NCI-H2081 (cell line): Measurements from ENCODE around the gene STARD7.

ENCODE experiments used
- DNase-seq, 2 experiments: peaks; one replicate each; lab custom pipeline; 2025; lab: John Stamatoyannopoulos, UW

The STARD7 gene

DNA sequence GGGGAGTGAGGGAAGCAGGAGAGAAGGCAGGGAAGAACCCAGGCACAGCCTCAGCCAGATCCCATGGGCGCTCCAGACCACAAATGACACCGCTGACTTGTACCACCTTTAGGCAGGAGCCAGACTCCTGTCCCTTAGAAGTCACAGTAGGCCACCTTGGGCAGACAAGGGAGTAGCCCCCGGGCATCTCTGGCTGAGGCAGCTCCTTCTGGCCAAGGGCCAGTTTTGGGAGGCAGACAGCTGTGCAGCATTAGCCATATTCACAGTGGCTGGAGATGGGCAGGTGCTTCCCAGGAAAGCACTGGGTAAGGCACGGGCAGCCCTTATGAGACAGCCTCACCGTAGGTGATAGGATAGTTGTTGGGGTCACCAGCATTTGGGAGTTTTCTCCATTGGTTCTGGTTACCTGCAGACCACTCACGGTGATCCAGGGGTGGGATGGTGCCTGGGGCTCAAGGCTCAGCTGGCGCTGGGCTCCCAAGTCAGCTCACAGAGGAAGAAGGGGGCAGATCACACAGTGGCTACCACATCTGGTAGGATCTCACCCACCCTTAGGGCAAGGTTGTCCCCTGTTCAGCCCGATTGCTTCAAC, 72.4 kb downstream of the STARD7 start:
- no peak for DNase-seq

DNA sequence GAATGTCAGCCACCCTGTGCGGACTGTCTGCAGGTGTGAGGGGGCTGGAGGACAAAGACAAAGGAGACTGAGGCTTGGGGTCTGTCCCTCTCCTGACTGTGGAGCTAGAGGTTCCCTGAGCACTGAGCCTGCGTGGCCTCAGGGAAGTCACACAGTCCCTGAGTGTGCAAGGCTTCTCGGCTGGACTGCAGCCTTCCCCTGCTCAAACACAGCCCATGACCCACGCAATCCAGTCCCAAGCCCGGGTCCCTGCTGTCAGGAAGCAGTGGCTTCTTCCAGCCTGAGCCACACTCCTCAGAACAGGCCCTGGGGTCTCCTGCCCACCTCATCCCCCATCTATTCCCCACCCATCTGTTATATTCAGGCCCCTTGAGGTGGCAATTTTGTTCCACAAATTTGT, 73.0 kb downstream of the STARD7 start:
- no peak for DNase-seq

DNA sequence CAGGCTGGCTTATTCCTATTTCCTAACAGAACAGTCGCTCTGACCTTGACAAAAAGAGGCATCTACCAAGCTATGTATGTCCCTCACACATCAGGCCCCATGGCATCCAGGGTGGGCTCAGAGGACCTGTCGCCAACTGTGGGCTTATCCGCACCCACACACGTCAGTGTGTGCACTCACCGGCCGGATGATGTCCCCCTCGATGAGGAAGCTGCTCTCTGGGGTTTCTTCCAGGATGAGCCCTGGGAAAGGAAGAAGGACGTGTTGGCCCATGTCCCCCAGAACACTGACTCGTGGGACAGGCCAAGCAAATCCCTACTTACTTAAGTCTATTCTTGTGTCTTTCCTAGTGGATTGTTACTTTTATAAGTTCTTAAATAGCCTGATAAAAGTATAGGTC, 73.5 kb downstream of the STARD7 start:
- DNase-seq, result no peak
